Osteoblast (primary cell): ENCODE measurements around the gene SEC24D. TPM values are rescaled to one million over a fixed set of nuclear protein-coding genes. Genes with fewer than 3 reads are reported as not detected.

Source experiments
- DNase-seq: peaks from one replicate; pipeline ENCODE4 v3.0.0; 2011; ENCODE audit warnings: low spot score, mixed read lengths; ENCODE audit not compliant: insufficient read length; ENCODE audit errors: missing footprints
- H2AFZ ChIP-seq: 2 replicates; pipeline ENCODE4 v1.6.0; 2011; ENCODE audit warnings: mild to moderate bottlenecking, low read length
- H3K27ac ChIP-seq: 2 replicates; pipeline ENCODE4 v1.5.1; 2011; ENCODE audit warnings: mild to moderate bottlenecking, low read depth, low read length, moderate library complexity
- H3K27me3 ChIP-seq: 2 replicates; pipeline ENCODE4 v1.6.0; 2012; ENCODE audit warnings: mild to moderate bottlenecking, control low read depth, inconsistent platforms, low read length, moderate library complexity; ENCODE audit not compliant: insufficient read depth
- H3K36me3 ChIP-seq: 2 replicates; pipeline ENCODE4 v1.5.1; 2011; ENCODE audit warnings: mild to moderate bottlenecking, low read length, control low read depth, moderate library complexity; ENCODE audit not compliant: insufficient read depth
- H3K4me1 ChIP-seq: 2 replicates; pipeline ENCODE4 v1.5.1; 2011; ENCODE audit warnings: mild to moderate bottlenecking, low read length, control low read depth, moderate library complexity; ENCODE audit not compliant: insufficient read depth
- H3K4me2 ChIP-seq: 2 replicates; pipeline ENCODE4 v1.6.0; 2011; ENCODE audit warnings: mild to moderate bottlenecking, low read length; ENCODE audit not compliant: insufficient read depth
- H3K4me3 ChIP-seq: fragments of 200-600 bp; sonication (generic); 3 replicates; pipeline ENCODE4 v1.5.1; 2012; ENCODE audit warnings: mild to moderate bottlenecking, low read length, inconsistent platforms; ENCODE audit not compliant: insufficient read depth
- H3K79me2 ChIP-seq: 2 replicates; pipeline ENCODE4 v1.6.0; 2012; ENCODE audit warnings: mild to moderate bottlenecking, low read length, control low read depth, inconsistent platforms; ENCODE audit not compliant: insufficient read depth
- H3K9me3 ChIP-seq: 2 replicates; pipeline ENCODE4 v1.5.1; 2011; ENCODE audit warnings: low read depth, low read length, control low read depth
- H4K20me1 ChIP-seq: 2 replicates; pipeline ENCODE4 v1.6.0; 2012; ENCODE audit warnings: mild to moderate bottlenecking, low read length, control low read depth; ENCODE audit not compliant: insufficient read depth
- CTCF ChIP-seq: IDR thresholded peaks from 2 replicates; pipeline ENCODE4 v1.5.1; 2011; ENCODE audit warnings: mild to moderate bottlenecking, low read depth, low read length, moderate library complexity; ENCODE audit errors: extremely low read depth
- total RNA-seq: library from RNA; depleted of rRNA; stranded (reverse); fragments of >200 nt; gene quantifications from 2 replicates; pipeline ENCODE4 v1.2.3, GENCODE V29; 2012

Gene SEC24D
- total RNA-seq, 1 donor: 116 TPM

GRCh38 chr4:118833192-118833820 is 2.6 kb downstream of the SEC24D start:
- Histone ChIP-seq H3K27ac (peak overlapping the region; percentile 99), H3K4me3 (peak overlapping the region; percentile 94), H3K36me3 (peaks cover 54% of the 10 kb centered on the region), H3K4me1 (peaks cover 49% of the 10 kb centered on the region), H2AFZ (no peak overlapping the region), H3K4me2 (peak overlapping the region; percentile 92), H3K9me3 (no peaks in the 10 kb centered on the region), H4K20me1 (peaks cover 58% of the 10 kb centered on the region), H3K27me3 (no peaks in the 10 kb centered on the region), H3K79me2 (peaks cover 74% of the 10 kb centered on the region)
- TF ChIP-seq CTCF: no peak
- peak; percentile 74 for DNase-seq

- Histone ChIP-seq H3K27ac (no peak overlapping the region), H3K4me1 (peaks cover 68% of the 10 kb centered on the region), H2AFZ (no peak overlapping the region), H4K20me1 (peaks cover 94% of the 10 kb centered on the region), H3K4me2 (no peak overlapping the region), H3K27me3 (no peaks in the 10 kb centered on the region), H3K4me3 (no peak overlapping the region), H3K9me3 (no peaks in the 10 kb centered on the region), H3K79me2 (peaks cover 98% of the 10 kb centered on the region), H3K36me3 (peaks cover 77% of the 10 kb centered on the region)
- no peak for TF ChIP-seq CTCF
- DNase-seq: no peak
Measured at GRCh38 chr4:118829107-118829506, 6.8 kb downstream of the SEC24D start.

GRCh38 chr4:118826723-118827444 is 9.0 kb downstream of the SEC24D start:
- peak overlapping the region; percentile 19 for H3K27ac ChIP-seq
- H3K4me2 ChIP-seq: peak overlapping the region; percentile 64
- H2AFZ ChIP-seq: no peak overlapping the region
- peaks cover 94% of the 10 kb centered on the region for H4K20me1 ChIP-seq
- no peak for TF ChIP-seq CTCF
- peaks cover 98% of the 10 kb centered on the region for H3K79me2 ChIP-seq
- DNase-seq: no peak
- peaks cover 78% of the 10 kb centered on the region for H3K36me3 ChIP-seq
- peak overlapping the region; percentile 14 for H3K4me3 ChIP-seq
- H3K4me1 ChIP-seq: peaks cover 61% of the 10 kb centered on the region
- H3K27me3 ChIP-seq: no peaks in the 10 kb centered on the region
- no peaks in the 10 kb centered on the region for H3K9me3 ChIP-seq

GRCh38 chr4:118825799-118826198 is 10.1 kb downstream of the SEC24D start:
- peaks cover 74% of the 10 kb centered on the region for H3K36me3 ChIP-seq
- peaks cover 55% of the 10 kb centered on the region for H3K4me1 ChIP-seq
- peak overlapping the region; percentile 64 for H3K4me2 ChIP-seq

More at GRCh38 chr4:118825799-118826198, 10.1 kb downstream of the SEC24D start:
- no peak for TF ChIP-seq CTCF
- no peak overlapping the region for H2AFZ ChIP-seq
- DNase-seq: no peak
- no peak overlapping the region for H3K27ac ChIP-seq
- H4K20me1 ChIP-seq: peaks cover 91% of the 10 kb centered on the region
- no peak overlapping the region for H3K4me3 ChIP-seq
- no peaks in the 10 kb centered on the region for H3K27me3 ChIP-seq
- H3K79me2 ChIP-seq: peaks cover 96% of the 10 kb centered on the region
- H3K9me3 ChIP-seq: no peaks in the 10 kb centered on the region
